Measurements from ENCODE around the gene GGTLC2.
"Not testable (repeated sequence)": the region's sequence is repeated elsewhere in the genome, so short reads cannot be mapped to it uniquely, and the experiment has no call there.

The GGTLC2 gene

GRCh38 chr22:22618448-22618847 is 26.0 kb upstream of the GGTLC2 start:
- H3K4me1 ChIP-seq (ENCODE audit: insufficient read depth, low read length): no peaks in the 10 kb centered on the region
- H2AFZ ChIP-seq (ENCODE audit: low read depth, low read length): no peak overlapping the region
- no peaks in the 10 kb centered on the region for H3K36me3 ChIP-seq (ENCODE audit: insufficient read depth, low read length)
- no peaks in the 10 kb centered on the region for H3K27me3 ChIP-seq (ENCODE audit: insufficient read depth, low read length)
- no peak overlapping the region for H3K4me3 ChIP-seq (ENCODE audit: low read length)
- H3K9me3 ChIP-seq (ENCODE audit: low read length): no peaks in the 10 kb centered on the region

DNA sequence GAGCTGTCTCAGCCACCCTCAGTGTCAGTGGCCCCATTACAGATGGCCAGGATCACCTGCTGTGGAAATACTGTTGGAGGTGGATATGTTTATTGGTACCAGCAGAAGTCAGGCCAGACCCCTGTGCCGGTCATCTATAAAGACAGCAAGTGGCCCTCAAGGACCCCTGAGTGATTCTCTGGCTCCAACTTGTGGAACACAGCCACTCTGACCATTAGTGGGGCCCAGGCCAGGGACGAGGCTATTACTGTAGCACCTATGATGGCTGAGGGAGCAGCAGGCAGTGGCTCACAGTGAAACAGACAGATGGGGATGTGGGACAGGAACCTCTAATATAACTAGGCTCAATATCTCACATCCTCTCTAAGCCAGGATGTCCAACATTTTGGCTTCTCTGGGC is 25.5 kb upstream of the GGTLC2 start:
- Histone ChIP-seq H3K27me3 (ENCODE audit: insufficient read depth, low read length) (no peaks in the 10 kb centered on the region), H3K4me3 (ENCODE audit: low read length) (no peak overlapping the region), H2AFZ (ENCODE audit: low read depth, low read length) (no peak overlapping the region), H3K4me1 (ENCODE audit: insufficient read depth, low read length) (no peaks in the 10 kb centered on the region), H3K36me3 (ENCODE audit: insufficient read depth, low read length) (no peaks in the 10 kb centered on the region), H3K9me3 (ENCODE audit: low read length) (no peaks in the 10 kb centered on the region)

- H3K4me1 ChIP-seq (ENCODE audit: insufficient read depth, low read length): no peaks in the 10 kb centered on the region
- no peak overlapping the region for H2AFZ ChIP-seq (ENCODE audit: low read depth, low read length)
- H3K27me3 ChIP-seq (ENCODE audit: insufficient read depth, low read length): no peaks in the 10 kb centered on the region
- H3K9me3 ChIP-seq (ENCODE audit: low read length): no peaks in the 10 kb centered on the region
- no peaks in the 10 kb centered on the region for H3K36me3 ChIP-seq (ENCODE audit: insufficient read depth, low read length)
- no peak overlapping the region for H3K4me3 ChIP-seq (ENCODE audit: low read length)
Observed at GRCh38 chr22:22619765-22620414, 24.5 kb upstream of the GGTLC2 start.

GRCh38 chr22:22628546-22629495 is 15.6 kb upstream of the GGTLC2 start:
- H3K4me3 ChIP-seq (ENCODE audit: low read length); H2AFZ ChIP-seq (ENCODE audit: low read depth, low read length); H3K36me3 ChIP-seq (ENCODE audit: insufficient read depth, low read length); H3K27me3 ChIP-seq (ENCODE audit: insufficient read depth, low read length); H3K4me1 ChIP-seq (ENCODE audit: insufficient read depth, low read length); H3K9me3 ChIP-seq (ENCODE audit: low read length): not testable (repeated sequence)

DNA sequence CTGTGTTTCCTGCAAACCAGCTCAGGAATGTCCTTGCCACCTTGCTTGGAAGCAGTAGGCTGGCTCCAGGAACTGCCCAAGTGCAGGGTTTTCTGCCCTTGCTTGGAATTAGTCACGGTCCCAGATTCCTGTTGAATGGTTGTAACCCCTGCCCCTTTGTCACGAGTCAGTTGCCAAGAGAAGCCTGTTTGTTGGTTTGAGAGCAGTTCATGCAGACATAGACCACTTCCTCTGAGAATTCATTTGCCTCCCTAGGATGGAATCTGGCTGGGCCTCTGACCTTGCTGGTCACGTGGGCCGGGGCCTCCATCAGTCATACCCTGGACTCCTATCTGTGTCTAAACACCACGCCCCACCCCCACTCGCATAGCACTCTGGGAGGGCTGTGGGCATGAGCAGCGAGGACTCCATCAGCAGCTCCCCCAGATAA is 13.2 kb upstream of the GGTLC2 start:
- H2AFZ ChIP-seq (ENCODE audit: low read depth, low read length); H3K9me3 ChIP-seq (ENCODE audit: low read length); H3K27me3 ChIP-seq (ENCODE audit: insufficient read depth, low read length); H3K4me3 ChIP-seq (ENCODE audit: low read length); H3K4me1 ChIP-seq (ENCODE audit: insufficient read depth, low read length); H3K36me3 ChIP-seq (ENCODE audit: insufficient read depth, low read length): not testable (repeated sequence)

DNA sequence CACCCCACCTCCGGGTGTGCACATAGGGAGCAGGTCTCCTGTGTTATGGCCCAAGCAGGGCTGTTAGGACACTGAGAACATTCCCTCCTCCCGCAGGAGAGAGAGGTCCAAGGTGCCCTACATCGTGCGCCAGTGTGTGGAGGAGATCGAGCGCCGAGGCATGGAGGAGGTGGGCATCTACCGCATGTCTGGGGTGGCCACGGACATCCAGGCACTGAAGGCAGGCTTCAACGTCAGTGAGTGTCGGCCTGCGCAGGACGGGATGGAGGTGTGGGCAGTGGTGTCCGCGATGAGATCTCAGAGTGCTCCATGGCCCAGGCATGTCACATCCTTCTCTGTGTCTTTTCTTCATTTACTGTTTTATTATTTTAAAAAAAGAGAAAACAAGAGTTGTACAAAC is 12.2 kb upstream of the GGTLC2 start:
- H3K4me1 ChIP-seq (ENCODE audit: insufficient read depth, low read length); H3K9me3 ChIP-seq (ENCODE audit: low read length); H3K27me3 ChIP-seq (ENCODE audit: insufficient read depth, low read length); H3K4me3 ChIP-seq (ENCODE audit: low read length); H2AFZ ChIP-seq (ENCODE audit: low read depth, low read length); H3K36me3 ChIP-seq (ENCODE audit: insufficient read depth, low read length): not testable (repeated sequence)

DNA sequence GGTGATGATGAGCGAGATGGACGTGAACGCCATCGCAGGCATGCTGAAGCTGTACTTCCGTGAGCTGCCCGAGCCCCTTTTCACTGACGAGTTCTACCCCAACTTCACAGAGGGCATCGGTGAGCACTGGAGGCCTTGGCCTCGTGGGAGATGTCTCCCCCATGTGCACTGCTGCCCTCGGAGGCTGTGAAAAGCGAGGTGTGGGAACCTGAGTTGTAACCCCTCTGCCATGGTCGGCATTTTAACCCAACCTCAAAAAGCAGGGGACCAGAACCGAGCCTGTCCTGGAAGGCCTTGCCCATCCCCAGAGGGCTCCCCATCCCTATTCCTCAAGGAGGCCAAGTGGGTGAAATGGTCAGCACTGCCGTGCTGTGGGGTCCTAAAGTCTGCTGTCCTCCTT is 10.9 kb upstream of the GGTLC2 start:
- not testable (repeated sequence) for H3K36me3 ChIP-seq (ENCODE audit: insufficient read depth, low read length); H2AFZ ChIP-seq (ENCODE audit: low read depth, low read length); H3K4me1 ChIP-seq (ENCODE audit: insufficient read depth, low read length); H3K9me3 ChIP-seq (ENCODE audit: low read length); H3K27me3 ChIP-seq (ENCODE audit: insufficient read depth, low read length); H3K4me3 ChIP-seq (ENCODE audit: low read length)

DNA sequence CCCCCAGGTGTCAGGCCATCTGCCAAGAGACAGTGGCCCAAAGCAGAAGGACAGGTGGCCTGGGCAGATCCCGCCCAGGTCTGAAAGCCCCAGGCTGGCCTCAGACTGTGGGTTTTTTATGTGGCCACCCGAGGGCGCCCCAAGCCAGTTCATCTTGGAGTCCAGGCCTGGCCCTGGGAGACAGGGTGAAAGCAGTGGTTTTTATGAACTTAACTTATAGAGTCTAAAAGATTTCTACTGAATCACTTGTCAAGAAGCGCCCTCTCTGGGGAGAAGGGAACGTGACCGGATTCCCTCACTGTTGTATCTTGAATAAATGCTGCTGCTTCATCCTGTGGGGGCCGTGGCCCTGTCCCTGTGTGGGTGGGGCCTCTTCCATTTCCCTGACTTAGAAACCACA is 8.2 kb upstream of the GGTLC2 start:
- not testable (repeated sequence) for H2AFZ ChIP-seq (ENCODE audit: low read depth, low read length); H3K4me3 ChIP-seq (ENCODE audit: low read length); H3K4me1 ChIP-seq (ENCODE audit: insufficient read depth, low read length); H3K36me3 ChIP-seq (ENCODE audit: insufficient read depth, low read length); H3K9me3 ChIP-seq (ENCODE audit: low read length); H3K27me3 ChIP-seq (ENCODE audit: insufficient read depth, low read length)

DNA sequence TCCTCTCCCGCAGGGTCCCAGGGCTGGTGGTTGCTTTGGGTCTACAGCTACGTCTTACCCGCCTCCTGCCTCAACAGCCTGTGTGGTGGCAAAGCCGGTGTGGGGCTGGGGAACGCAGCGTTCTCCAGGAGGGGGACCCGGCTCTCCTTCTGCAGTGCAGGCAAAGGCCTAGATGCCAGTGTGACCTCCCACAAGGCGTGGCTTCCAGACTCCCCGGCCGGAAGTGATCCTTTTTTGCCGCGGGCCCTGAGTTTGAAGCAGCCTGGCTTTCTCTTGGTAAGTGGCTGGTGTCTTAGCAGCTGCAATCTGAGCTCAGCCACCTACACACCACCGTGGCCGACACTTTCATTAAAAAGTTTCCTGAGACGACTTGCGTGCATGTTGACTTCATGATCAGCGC is 6.1 kb upstream of the GGTLC2 start:
- not testable (repeated sequence) for H3K36me3 ChIP-seq (ENCODE audit: insufficient read depth, low read length); H3K27me3 ChIP-seq (ENCODE audit: insufficient read depth, low read length); H3K4me3 ChIP-seq (ENCODE audit: low read length); H3K9me3 ChIP-seq (ENCODE audit: low read length); H2AFZ ChIP-seq (ENCODE audit: low read depth, low read length); H3K4me1 ChIP-seq (ENCODE audit: insufficient read depth, low read length)

GRCh38 chr22:22642255-22642654 is 2.2 kb upstream of the GGTLC2 start:
- not testable (repeated sequence) for H3K4me1 ChIP-seq (ENCODE audit: insufficient read depth, low read length); H2AFZ ChIP-seq (ENCODE audit: low read depth, low read length); H3K36me3 ChIP-seq (ENCODE audit: insufficient read depth, low read length); H3K4me3 ChIP-seq (ENCODE audit: low read length); H3K9me3 ChIP-seq (ENCODE audit: low read length); H3K27me3 ChIP-seq (ENCODE audit: insufficient read depth, low read length)

- H3K9me3 ChIP-seq (ENCODE audit: low read length); H3K4me1 ChIP-seq (ENCODE audit: insufficient read depth, low read length); H2AFZ ChIP-seq (ENCODE audit: low read depth, low read length): not testable (repeated sequence)
Observed at GRCh38 chr22:22645969-22646368, 1.6 kb downstream of the GGTLC2 start.

DNA sequence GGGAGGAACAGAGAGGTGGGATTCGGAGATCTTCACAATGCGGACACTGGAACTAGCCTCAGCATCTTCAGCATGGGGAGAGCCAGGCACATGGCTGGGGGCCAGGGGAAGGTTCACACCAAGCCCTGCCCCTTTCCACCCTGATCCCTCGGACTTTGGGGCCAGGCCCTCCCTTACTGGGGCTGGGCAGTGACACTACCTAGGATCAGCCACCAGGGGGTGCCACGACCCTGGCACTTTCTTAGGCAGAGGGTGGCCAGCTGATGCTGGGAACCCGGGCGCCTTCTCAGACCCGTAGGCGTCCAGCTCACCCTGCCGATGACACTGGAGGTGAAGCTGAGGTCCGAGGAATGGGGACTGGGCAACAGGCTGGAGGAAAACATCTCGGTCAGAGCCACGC is 3.5 kb downstream of the GGTLC2 start:
- not testable (repeated sequence) for H3K27me3 ChIP-seq (ENCODE audit: insufficient read depth, low read length); H2AFZ ChIP-seq (ENCODE audit: low read depth, low read length); H3K36me3 ChIP-seq (ENCODE audit: insufficient read depth, low read length); H3K4me1 ChIP-seq (ENCODE audit: insufficient read depth, low read length); H3K4me3 ChIP-seq (ENCODE audit: low read length); H3K9me3 ChIP-seq (ENCODE audit: low read length)

More at GRCh38 chr22:22645969-22646368, 1.6 kb downstream of the GGTLC2 start:
- H3K27me3 ChIP-seq (ENCODE audit: insufficient read depth, low read length); H3K4me3 ChIP-seq (ENCODE audit: low read length); H3K36me3 ChIP-seq (ENCODE audit: insufficient read depth, low read length): not testable (repeated sequence)

- H3K9me3 ChIP-seq (ENCODE audit: low read length); H3K36me3 ChIP-seq (ENCODE audit: insufficient read depth, low read length); H3K4me1 ChIP-seq (ENCODE audit: insufficient read depth, low read length); H2AFZ ChIP-seq (ENCODE audit: low read depth, low read length); H3K27me3 ChIP-seq (ENCODE audit: insufficient read depth, low read length); H3K4me3 ChIP-seq (ENCODE audit: low read length): not testable (repeated sequence)
Observed at GRCh38 chr22:22648863-22649536, 4.6 kb downstream of the GGTLC2 start.
